Suprapubic skin (tissue), 4 donors: ENCODE measurements around the gene PANX2. TPM values are rescaled to one million over a fixed set of nuclear protein-coding genes. Genes with fewer than 3 reads are reported as not detected.

Experiments
- DNase-seq, 2 donors: peaks; one replicate each; pipeline ENCODE4 v3.0.0-alpha.2; 2019; ENCODE audit warnings: low spot score in 2 of 2
- H3K27ac ChIP-seq: fragments of 200-600 bp; sonication (generic); one replicate; pipeline ENCODE4 v1.5.1; 2019
- H3K27me3 ChIP-seq: fragments of 200-600 bp; sonication (generic); one replicate; pipeline ENCODE4 v1.5.1; 2019
- H3K36me3 ChIP-seq: fragments of 200-600 bp; sonication (generic); one replicate; pipeline ENCODE4 v1.5.1; 2019
- H3K4me1 ChIP-seq: fragments of 200-600 bp; sonication (generic); one replicate; pipeline ENCODE4 v1.5.1; 2019
- H3K4me3 ChIP-seq: fragments of 200-600 bp; sonication (generic); one replicate; pipeline ENCODE4 v1.5.1; 2019; ENCODE audit warnings: mild to moderate bottlenecking
- H3K9me3 ChIP-seq: fragments of 200-600 bp; sonication (generic); one replicate; pipeline ENCODE4 v1.5.1; 2019
- EP300 ChIP-seq: sonication (generic); formaldehyde crosslinking; IDR thresholded peaks from one replicate; pipeline ENCODE4 v1.6.1; 2017; ENCODE audit warnings: antibody characterized with exemption
- POLR2A ChIP-seq, 2 donors: fragments of 450-650 bp; IDR thresholded peaks; one replicate each; pipeline ENCODE4 v1.6.1; 2017; ENCODE audit warnings: antibody characterized with exemption in 2 of 2, mild to moderate bottlenecking in 2 of 2, moderate library complexity in 2 of 2
- POLR2AphosphoS5 ChIP-seq, 3 donors: sonication (generic); formaldehyde crosslinking; IDR thresholded peaks; one replicate each; pipeline ENCODE4 v1.6.1; 2017; ENCODE audit warnings: antibody characterized with exemption in 3 of 3
- WGBS: methylation state at CpG from one replicate; pipeline ENCODE4 v1.1.5; 2018; 5-methylcytosine and 5-hydroxymethylcytosine counted together
- total RNA-seq, 4 donors: library from RNA; depleted of rRNA; stranded (reverse); fragments of >200 nt; gene quantifications; one replicate each; pipeline ENCODE4 v1.1.0, GENCODE V29; 2016
- TF ChIP-seq, protein P1 (sequence below), 2 donors: fragments of 200-600 bp in 1 of 2; fragments of 450-650 bp in 1 of 2; sonication (generic) in 1 of 2; IDR thresholded peaks; one replicate each; pipeline ENCODE4 v1.5.1; 2016 to 2019; ENCODE audit warnings: antibody characterized with exemption in 2 of 2, mild to moderate bottlenecking in 1 of 2, moderate library complexity in 1 of 2

The PANX2 gene
- total RNA-seq, 4 donors from 2014 or later: 1.2 to 2.8 (median 2.2) TPM

DNA sequence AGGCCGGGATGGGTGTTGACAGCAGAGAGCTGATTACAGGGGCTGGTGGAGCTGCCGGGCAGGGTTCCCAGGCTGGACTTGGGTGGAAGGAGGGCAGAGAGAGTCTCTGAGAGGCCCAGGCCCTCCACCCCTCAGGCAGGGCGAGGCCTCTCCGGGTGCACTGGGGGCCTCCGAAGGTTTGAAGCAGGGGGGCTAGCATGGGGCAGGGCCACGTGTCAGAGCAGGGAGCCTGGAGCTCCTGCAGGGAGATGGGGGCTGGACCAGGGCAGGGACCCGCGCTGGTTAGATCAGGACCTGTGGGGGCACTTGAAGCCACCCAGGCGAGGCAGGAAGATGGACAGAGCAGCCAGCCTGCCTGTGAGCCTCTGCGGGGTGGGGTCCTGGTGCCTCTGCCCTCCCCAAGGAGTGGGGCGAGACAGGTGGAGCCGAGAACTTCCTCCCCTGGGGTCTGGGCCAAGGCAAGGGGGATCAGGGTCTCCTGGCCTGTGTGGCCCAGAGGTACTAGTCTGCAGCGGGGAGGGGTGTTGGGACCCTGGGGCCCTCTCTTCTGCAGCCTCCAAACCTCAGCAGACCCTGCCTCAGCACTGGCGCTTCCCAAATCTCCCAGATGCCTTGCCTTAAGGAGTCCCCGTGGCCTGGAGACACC, 911 bp downstream of the PANX2 start:
- Histone ChIP-seq H3K4me3 (peak overlapping the region; percentile 72), H3K36me3 (no peaks in the 10 kb centered on the region), H3K27ac (no peak overlapping the region), H3K27me3 (peaks cover 38% of the 10 kb centered on the region), H3K9me3 (no peaks in the 10 kb centered on the region), H3K4me1 (peaks cover 18% of the 10 kb centered on the region)
- DNase-seq: no peak
- WGBS: 49% methylated on average over 4 of the region's 15 CpGs
- TF ChIP-seq POLR2AphosphoS5 (IDR thresholded peaks at IDR 0.05): no peak
- TF ChIP-seq, protein P1, sequence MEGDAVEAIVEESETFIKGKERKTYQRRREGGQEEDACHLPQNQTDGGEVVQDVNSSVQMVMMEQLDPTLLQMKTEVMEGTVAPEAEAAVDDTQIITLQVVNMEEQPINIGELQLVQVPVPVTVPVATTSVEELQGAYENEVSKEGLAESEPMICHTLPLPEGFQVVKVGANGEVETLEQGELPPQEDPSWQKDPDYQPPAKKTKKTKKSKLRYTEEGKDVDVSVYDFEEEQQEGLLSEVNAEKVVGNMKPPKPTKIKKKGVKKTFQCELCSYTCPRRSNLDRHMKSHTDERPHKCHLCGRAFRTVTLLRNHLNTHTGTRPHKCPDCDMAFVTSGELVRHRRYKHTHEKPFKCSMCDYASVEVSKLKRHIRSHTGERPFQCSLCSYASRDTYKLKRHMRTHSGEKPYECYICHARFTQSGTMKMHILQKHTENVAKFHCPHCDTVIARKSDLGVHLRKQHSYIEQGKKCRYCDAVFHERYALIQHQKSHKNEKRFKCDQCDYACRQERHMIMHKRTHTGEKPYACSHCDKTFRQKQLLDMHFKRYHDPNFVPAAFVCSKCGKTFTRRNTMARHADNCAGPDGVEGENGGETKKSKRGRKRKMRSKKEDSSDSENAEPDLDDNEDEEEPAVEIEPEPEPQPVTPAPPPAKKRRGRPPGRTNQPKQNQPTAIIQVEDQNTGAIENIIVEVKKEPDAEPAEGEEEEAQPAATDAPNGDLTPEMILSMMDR (IDR thresholded peaks at IDR 0.05): no peak
- TF ChIP-seq EP300: no peak
- TF ChIP-seq POLR2A (IDR thresholded peaks at IDR 0.05): no peak

DNA sequence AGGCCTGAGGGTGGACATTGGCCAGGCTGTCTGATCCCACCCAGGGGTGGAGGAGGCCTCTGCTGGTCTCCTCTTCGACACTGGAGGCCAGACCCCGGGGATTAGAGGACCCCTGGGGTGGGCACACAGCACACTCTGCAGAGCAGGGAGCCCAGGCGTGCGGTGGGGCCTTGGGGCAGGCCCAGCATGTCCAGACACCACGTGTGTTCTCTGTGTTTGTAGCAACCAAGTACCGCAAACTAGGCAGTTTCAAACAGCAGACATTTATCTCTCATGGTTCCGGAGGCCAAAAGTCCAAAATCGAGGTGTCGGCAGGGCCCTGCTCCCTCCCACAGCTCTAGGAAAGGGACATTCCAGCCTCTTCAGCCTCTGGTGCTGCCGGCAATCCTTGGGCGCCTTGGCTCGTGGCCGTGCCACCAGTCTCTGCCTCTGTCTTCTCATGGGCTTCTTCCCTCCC, 1.5 kb downstream of the PANX2 start:
- H3K9me3 ChIP-seq: no peaks in the 10 kb centered on the region
- no peak for TF ChIP-seq POLR2AphosphoS5 (IDR thresholded peaks at IDR 0.05)

DNA sequence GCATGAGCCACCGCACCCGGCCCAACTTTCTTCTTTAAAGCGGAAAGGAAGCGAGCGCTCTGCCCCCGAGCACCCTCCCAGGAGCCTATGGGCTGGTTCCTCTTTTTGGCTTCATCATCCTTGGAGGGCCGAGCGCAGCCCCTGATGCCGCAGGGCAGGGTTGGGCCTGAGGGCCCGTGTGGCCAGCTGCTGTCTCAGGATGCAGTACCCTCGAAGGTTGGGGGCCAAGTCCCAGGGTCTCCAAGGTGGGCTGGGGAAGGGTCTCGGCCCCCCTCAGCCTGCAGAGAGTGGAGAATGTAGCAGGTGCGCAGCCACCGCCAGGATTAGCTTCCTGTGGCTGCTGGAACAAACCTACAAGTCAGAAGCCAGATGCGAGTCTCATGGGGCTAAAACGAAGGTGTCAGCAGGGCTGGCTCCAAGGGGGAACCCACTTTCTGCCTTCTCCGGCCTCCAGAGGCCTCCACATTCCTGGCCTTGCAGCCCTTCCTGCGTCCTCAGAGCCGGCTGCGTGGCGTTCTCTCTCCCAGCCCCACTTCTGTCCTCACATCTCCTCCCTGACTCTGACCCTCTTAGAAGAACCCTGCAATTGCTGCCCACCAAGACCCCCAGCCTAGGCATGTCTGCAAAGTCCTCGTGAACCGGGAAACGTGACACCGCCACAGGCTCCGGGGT, 2.9 kb downstream of the PANX2 start:
- Histone ChIP-seq H3K27ac (no peak overlapping the region), H3K4me1 (peaks cover 18% of the 10 kb centered on the region), H3K36me3 (no peaks in the 10 kb centered on the region), H3K4me3 (no peak overlapping the region), H3K27me3 (peaks cover 46% of the 10 kb centered on the region), H3K9me3 (no peaks in the 10 kb centered on the region)
- no peak for DNase-seq
- WGBS: 80% methylated on average over 26 of the region's 26 CpGs
- TF ChIP-seq POLR2AphosphoS5 (IDR thresholded peaks at IDR 0.05): no peak
- TF ChIP-seq POLR2A (IDR thresholded peaks at IDR 0.05): no peak
- TF ChIP-seq, protein P1 (IDR thresholded peaks at IDR 0.05): no peak
- no peak for TF ChIP-seq EP300

More for the DNA sequence above, 1.5 kb downstream of the PANX2 start:
- WGBS: 62% methylated on average over 13 of the region's 13 CpGs
- Histone ChIP-seq H3K4me1 (peaks cover 18% of the 10 kb centered on the region), H3K36me3 (no peaks in the 10 kb centered on the region), H3K27ac (no peak overlapping the region), H3K27me3 (peaks cover 38% of the 10 kb centered on the region), H3K4me3 (no peak overlapping the region)
- DNase-seq: no peak

DNA sequence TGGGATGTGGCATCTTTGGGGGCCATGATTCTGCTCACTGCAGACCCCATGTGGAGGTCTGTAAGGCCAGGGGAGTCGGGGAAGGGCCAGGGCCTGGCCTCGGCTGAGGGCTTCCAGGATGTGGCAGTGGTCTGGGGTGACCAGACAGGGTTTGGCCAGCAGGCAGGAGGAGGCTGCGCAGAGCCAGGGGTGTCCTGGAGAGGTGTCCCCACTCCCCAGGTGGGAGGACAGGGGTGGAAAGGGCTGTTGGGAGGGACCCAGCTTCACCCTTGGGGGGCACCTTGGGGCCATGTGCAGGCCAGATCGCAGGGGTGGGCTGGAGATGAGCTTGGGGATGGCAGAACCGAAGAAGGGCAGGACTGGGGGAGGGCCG, 3.4 kb downstream of the PANX2 start:
- Histone ChIP-seq H3K36me3 (no peaks in the 10 kb centered on the region), H3K27ac (no peak overlapping the region), H3K4me3 (no peak overlapping the region), H3K4me1 (peaks cover 18% of the 10 kb centered on the region), H3K9me3 (no peaks in the 10 kb centered on the region), H3K27me3 (peaks cover 45% of the 10 kb centered on the region)
- WGBS: 93% methylated on average over 5 of the region's 6 CpGs
- TF ChIP-seq, protein P1 (IDR thresholded peaks at IDR 0.05): no peak
- TF ChIP-seq POLR2AphosphoS5 (IDR thresholded peaks at IDR 0.05) (no peak), POLR2A (IDR thresholded peaks at IDR 0.05) (no peak), EP300 (no peak)
- DNase-seq: peak in 1 of 2 donors; percentile 57

DNA sequence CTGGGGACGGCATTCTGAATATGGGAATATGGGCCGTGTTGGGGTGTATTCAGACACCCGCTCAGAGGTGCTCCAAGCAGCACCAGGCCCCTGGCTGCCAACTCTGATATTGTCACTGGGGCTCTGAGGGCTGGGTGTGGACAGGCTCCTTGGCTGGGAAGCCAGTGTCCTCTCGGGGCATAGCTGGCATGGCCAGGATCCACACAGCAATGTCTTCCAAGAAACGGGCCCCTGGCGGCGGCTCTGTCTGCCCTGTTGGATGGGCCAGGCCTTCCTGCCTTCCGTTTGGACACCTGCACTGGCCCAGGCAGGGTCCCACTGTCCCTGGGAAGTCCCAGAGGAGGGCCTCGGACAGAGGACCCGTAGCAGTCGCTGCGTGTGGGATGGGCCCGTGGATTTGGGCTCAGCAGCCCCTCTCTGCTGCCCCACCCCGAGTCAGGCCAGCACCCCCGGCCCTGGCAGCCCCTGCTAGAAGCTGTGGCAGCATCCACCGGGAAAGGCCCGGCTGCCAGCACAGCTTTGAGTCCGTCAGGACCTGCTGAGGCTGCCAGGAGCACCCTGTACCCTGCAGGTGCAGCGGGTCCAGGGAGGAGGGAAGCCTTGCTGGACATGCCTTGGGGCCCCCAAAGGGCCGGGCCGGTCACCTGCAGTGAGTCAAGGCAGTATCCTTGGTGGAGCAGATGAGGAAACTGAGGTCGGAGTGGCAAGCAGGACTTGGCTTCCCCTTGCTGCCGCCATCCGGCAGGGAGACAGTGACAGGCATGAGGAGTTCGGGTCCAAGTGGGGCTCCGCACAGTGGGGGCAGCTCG, 4.1 kb downstream of the PANX2 start:
- peak in 1 of 2 donors; percentile 53 for DNase-seq
- Histone ChIP-seq H3K4me1 (peaks cover 15% of the 10 kb centered on the region), H3K9me3 (no peaks in the 10 kb centered on the region), H3K4me3 (no peak overlapping the region), H3K27ac (no peak overlapping the region), H3K36me3 (no peaks in the 10 kb centered on the region), H3K27me3 (peaks cover 39% of the 10 kb centered on the region)
- WGBS: 93% methylated on average over 6 of the region's 27 CpGs
- TF ChIP-seq POLR2A (IDR thresholded peaks at IDR 0.05): no peak
- TF ChIP-seq EP300: no peak
- TF ChIP-seq, protein P1 (IDR thresholded peaks at IDR 0.05): no peak
- TF ChIP-seq POLR2AphosphoS5 (IDR thresholded peaks at IDR 0.05): no peak
